GM12873 (cell line): ENCODE results near the gene IRS1.

ENCODE experiments used
- TF ChIP-seq, protein P1 (sequence below): IDR thresholded peaks from 2 replicates; pipeline ENCODE4 v1.5.1; 2012; ENCODE audit warnings: low read depth, mild to moderate bottlenecking, moderate library complexity, low read length, control low read depth; ENCODE audit not compliant: insufficient read depth; ENCODE audit errors: missing control alignments

The IRS1 gene

GRCh38 chr2:226839161-226839560 is 39.5 kb upstream of the IRS1 start:
- TF ChIP-seq, protein P1, sequence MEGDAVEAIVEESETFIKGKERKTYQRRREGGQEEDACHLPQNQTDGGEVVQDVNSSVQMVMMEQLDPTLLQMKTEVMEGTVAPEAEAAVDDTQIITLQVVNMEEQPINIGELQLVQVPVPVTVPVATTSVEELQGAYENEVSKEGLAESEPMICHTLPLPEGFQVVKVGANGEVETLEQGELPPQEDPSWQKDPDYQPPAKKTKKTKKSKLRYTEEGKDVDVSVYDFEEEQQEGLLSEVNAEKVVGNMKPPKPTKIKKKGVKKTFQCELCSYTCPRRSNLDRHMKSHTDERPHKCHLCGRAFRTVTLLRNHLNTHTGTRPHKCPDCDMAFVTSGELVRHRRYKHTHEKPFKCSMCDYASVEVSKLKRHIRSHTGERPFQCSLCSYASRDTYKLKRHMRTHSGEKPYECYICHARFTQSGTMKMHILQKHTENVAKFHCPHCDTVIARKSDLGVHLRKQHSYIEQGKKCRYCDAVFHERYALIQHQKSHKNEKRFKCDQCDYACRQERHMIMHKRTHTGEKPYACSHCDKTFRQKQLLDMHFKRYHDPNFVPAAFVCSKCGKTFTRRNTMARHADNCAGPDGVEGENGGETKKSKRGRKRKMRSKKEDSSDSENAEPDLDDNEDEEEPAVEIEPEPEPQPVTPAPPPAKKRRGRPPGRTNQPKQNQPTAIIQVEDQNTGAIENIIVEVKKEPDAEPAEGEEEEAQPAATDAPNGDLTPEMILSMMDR: no peak

- TF ChIP-seq, protein P1: no peak
Observed at GRCh38 chr2:226838722-226839121, 39.1 kb upstream of the IRS1 start.

DNA sequence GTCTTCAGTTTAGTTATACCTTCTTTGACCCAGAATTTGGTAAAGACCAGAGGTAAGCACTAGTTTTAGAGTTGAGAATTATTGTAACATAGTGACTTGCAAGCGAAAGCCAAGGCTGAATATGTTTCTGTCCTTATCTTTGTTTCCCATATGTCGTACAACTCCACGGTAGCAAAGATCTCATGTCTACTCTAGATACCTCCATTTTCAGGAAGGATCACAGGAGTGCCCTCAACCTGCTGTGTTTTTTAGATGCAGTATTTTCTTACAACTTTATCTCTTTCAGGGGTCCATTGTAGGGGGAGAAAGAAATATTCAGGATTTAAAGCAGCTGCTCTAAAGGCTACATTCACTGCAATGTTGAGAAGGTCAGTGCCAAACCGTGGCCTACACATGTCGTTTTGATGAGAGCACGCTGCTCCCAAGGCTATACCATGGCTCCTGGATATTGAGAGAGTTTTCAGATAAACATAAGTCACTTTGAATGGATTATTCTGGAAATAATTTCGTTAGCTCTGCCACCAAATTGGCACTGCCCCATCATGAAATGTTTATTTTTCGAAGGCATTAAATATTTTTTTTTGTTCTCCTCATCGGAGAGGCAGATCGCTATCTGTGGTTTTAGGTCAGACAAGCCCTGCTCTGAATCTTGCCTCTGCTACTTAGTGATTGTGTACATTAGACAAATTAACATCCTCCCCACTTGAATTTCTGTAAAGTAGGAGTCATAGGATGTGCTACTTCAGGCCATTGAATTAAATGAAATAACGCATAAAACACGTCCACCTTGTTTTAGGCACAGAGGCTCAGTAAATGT is 38.4 kb upstream of the IRS1 start:
- TF ChIP-seq, protein P1: no peak

- TF ChIP-seq, protein P1: no peak
Observed at GRCh38 chr2:226837334-226837733, 37.7 kb upstream of the IRS1 start.

DNA sequence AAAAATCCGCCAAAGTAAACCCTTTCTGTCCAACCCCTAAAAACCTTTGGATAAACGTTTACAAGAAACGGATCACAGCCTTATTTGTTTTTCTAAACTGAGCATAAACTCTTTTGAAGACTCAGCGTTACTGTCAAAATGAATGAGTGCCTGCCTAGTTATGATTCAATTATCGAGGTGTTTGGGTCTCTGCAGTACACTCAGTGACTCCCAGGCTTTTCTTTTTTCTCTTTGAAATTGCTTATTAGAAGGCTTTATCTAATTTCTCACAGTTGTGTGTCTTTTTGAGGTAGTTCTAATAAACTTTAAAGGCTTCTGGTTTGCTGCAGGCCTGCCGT is 36.9 kb upstream of the IRS1 start:
- TF ChIP-seq, protein P1: no peak

GRCh38 chr2:226835796-226836547 is 36.4 kb upstream of the IRS1 start, which contains the start of gene RHBDD1:
RHBDD1 (plus strand) TSS chr2:226836054; CDS start chr2:226864694, 28,640 bp downstream.
- TF ChIP-seq, protein P1: no peak

DNA sequence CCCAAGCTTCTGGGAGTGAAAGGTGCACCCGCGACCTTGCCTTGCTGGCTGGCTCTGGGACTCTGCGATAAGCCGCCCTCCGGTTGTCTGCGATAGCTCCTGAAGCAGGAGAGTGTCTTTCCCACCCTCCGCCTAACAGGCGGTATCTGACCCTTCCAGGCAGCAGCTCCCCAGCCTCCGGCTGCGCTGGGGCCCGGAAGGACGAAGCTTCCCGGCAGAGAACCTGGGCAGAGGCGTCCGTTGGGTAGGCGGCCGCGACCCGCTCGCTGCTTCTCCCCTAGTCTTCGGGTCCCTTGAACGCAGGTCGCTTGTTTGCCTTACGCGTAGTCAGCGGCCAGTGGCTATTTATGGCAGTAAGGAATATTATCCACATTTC is 35.8 kb upstream of the IRS1 start:
- TF ChIP-seq, protein P1: no peak
